Suppressor macrophage (primary cell): ENCODE measurements around the gene FBXO42.

Experiments used
- DNase-seq, 4 experiments: peaks; one replicate each; pipeline ENCODE4 v3.0.0-alpha.2; 2020 to 2022

FBXO42 gene

DNA sequence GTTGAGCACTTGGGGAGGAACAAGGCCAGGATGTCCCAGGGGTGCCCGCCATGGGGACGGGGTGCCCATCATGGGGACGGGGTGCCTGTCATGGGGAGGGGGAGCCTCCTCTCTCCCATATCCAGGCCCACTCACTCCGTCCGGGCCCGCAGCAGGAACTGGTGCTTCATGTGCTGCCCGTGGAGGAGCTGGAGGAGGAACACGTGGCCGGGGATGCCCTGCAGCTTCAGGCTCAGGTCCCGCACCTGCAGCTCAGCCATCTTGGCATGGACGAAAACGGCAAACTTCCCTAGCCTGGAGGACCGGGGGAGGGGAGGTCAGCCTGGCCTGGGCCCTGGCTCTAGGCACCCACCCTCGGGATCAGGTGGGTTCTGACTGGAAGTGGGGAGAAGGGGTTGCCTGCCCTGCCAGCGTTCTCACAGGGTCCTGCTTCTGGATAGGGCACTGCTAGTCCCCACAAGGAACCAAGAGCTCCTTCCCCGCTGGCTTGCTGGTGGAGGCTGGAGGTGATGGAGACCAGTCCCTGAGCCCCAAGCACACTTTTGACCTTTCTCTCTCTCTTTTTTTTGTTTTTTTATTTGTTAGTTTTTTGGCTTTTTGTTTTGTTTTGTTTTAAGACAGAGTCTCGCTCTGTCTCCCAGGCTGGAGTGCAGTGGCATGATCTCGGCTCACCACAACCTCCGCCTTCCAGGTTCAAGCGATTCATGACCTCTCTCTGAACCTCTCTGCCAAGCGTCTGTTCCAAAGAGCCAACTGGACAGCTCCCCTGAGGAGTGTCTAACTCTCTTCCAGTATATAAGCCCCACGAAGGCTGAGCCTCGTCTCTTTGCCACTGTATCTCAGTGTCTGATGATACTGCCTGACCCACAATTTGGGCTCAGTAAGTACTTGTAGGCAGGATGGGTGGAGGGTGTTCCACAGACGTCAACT, 149.7 kb downstream of the FBXO42 start:
- no peak for DNase-seq

DNA sequence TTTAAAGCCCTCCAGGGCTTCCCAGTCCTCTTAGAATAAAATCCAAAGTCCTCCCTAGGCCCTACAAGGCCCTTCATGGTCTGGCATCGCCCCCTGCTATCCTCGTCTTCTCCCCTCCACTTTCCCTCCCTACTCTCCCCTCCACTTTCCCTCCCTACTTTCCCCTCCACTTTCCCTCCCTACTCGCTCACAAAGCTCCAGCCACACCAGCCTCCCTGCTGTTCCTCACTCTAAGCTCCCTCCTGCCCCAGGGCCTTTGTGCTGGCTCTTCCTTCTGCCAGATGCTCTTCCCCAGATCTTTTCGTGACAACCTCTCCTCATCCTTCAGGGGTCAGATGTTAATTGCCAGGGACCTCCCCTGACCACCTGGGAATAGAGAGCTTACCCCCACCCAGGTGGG, 152.6 kb downstream of the FBXO42 start:
- no peak for DNase-seq

DNA sequence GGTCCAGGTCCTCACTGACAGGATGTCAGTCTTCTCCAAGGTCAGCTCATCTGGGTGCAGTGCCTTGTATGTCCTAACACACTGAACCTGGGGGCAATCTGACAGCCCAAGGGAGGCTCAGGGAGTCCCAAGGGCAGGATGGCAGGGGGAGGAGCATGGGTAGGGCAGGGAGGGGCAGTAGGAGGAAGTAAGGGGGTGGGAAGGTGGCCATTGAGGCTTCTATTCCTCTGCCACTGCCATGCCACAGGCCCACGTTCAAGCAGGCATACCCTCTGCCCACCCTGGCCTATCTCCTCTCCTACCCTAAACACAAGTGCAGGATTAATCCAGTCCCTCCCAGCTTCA, 153.2 kb downstream of the FBXO42 start:
- DNase-seq, result no peak

DNA sequence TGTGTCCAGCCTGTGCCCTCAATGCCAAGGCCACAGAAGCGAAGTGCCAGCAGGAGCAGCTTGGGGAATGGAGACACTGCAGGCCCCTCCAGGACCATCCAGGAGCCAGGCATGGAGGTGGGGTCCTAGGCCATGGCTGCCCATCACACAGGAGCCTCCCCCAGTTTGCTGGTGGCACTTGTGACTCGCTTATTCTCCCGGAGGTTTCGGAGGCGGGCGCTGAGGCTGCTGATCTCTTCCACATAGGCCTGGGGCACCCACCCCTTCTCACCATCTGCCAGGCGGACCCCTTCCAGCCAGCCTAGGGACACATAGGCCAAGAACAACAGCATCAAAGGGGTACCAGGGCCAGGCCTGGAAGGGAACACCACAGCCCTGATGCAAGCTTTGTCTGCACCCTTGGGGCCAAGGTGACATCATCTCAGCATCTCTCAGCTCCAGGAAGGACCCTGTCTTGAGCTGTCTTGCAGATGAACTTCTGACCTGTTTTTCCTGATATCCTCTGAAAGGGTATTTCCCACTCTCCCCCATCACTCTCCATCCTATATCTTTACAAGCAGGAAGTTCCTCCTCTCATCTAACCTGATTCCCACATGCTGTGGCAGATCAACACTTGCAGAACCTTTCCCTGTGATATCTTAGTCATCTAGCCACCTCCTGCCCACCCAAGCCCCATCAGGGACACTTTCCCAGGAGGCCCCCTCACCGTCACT, 153.7 kb downstream of the FBXO42 start:
- no peak for DNase-seq

DNA sequence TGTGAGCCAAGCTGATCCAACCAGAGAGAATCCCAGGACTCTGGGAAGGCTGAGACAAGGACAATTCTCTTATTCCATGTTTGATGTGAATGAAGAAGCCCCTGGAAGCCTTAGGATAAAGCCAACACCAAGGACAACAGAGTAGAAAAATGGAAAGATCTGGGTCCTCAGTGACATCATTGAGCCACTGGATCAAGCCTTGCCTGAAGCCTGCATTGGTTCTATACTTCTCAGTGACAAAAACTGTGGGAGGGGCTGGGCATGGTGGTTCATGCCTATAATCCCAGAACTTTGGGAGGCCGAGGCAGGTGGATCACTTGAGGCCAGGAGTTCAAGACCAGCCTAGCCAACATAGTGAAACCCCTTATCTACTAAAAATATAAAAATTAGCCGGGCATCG, 155.4 kb downstream of the FBXO42 start:
- DNase-seq, result no peak
